A549 (cell line): ENCODE results near the gene F8.
"Not testable (repeated sequence)": the region's sequence is repeated elsewhere in the genome, so short reads cannot be mapped to it uniquely, and the experiment has no call there.

Experiments
- POLR2A ChIP-seq: IDR thresholded peaks from 2 replicates; pipeline ENCODE4 v1.6.1; 2012; ENCODE audit warnings: mild to moderate bottlenecking, low read length
- TF ChIP-seq, protein P1 (sequence below): fragments of >200 bp; sonication (Bioruptor Twin); formaldehyde crosslinking; IDR thresholded peaks from 3 replicates; pipeline ENCODE4 v1.5.1; 2016

DNA sequence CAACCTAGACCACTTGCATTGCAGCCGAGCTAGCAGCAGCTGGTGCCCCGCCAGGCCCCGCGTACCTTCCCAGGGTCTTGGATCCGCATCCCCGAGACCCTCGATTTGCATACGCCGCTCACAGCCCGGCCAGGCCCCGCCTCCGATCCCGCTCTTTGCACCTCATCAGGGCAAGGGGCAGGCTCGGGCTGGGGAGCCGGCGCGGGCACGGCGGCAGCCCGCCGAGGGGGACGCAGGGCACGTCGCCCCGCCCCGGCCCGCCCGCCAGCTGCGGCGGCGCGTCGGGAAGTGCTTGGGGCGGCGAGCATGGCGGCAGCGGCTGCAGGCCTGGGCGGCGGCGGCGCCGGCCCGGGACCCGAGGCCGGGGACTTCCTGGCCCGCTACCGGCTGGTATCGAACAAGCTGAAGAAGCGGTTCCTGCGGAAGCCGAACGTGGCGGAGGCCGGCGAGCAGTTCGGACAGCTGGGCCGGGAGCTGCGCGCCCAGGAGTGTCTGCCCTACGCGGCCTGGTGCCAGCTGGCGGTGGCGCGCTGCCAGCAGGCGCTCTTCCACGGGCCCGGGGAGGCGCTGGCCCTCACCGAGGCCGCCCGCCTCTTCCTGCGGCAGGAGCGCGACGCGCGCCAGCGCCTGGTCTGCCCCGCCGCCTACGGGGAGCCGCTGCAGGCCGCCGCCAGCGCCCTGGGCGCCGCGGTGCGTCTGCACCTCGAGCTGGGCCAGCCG is 136.3 kb downstream of the F8 start, which contains the start of gene F8A1:
- TF ChIP-seq, protein P1, sequence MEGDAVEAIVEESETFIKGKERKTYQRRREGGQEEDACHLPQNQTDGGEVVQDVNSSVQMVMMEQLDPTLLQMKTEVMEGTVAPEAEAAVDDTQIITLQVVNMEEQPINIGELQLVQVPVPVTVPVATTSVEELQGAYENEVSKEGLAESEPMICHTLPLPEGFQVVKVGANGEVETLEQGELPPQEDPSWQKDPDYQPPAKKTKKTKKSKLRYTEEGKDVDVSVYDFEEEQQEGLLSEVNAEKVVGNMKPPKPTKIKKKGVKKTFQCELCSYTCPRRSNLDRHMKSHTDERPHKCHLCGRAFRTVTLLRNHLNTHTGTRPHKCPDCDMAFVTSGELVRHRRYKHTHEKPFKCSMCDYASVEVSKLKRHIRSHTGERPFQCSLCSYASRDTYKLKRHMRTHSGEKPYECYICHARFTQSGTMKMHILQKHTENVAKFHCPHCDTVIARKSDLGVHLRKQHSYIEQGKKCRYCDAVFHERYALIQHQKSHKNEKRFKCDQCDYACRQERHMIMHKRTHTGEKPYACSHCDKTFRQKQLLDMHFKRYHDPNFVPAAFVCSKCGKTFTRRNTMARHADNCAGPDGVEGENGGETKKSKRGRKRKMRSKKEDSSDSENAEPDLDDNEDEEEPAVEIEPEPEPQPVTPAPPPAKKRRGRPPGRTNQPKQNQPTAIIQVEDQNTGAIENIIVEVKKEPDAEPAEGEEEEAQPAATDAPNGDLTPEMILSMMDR, result not testable (repeated sequence)
- TF ChIP-seq POLR2A, result not testable (repeated sequence)
